Activated naive CD4-positive, alpha-beta T cell treated with anti-CD3 and anti-CD28 coated beads for 36 hours (primary cell): ENCODE measurements around the gene C3orf70. TPM values are rescaled to one million over a fixed set of nuclear protein-coding genes. Genes with fewer than 3 reads are reported as not detected.

Experiments used
- CTCF ChIA-PET: fragments of 350-600 bp; sonication (Branson Sonifier 250); formaldehyde crosslinking; loops from one replicate; lab custom pipeline; 2021; ENCODE audit warnings: antibody characterized with exemption; lab: Charles Lee
- DNase-seq: peaks from one replicate; pipeline ENCODE4 v3.0.0-alpha.2; 2020
- H3K27ac Mint-ChIP-seq: one replicate; pipeline ENCODE4 v1.8.0; 2021; ENCODE audit warnings: mild to moderate bottlenecking, mixed read lengths
- H3K27me3 Mint-ChIP-seq: one replicate; pipeline ENCODE4 v1.8.0; 2021; ENCODE audit warnings: low read depth, mixed read lengths
- H3K36me3 Mint-ChIP-seq: one replicate; pipeline ENCODE4 v1.8.0; 2021; ENCODE audit warnings: low read depth, mixed read lengths
- H3K4me1 Mint-ChIP-seq: one replicate; pipeline ENCODE4 v1.8.0; 2021; ENCODE audit warnings: low read depth, mixed read lengths
- H3K4me3 Mint-ChIP-seq: one replicate; pipeline ENCODE4 v1.8.0; 2021; ENCODE audit warnings: mild to moderate bottlenecking, moderate library complexity, mixed read lengths
- H3K9me3 Mint-ChIP-seq: one replicate; pipeline ENCODE4 v1.8.0; 2021; ENCODE audit warnings: mixed read lengths
- intact Hi-C: fragments of 100-400 bp; cut with micrococcal nuclease; formaldehyde crosslinking; loops from one replicate; pipeline ENCODE4 v1.15.1; 2023
- total RNA-seq, 2 experiments: library from RNA; stranded (reverse); gene quantifications; one replicate each; pipeline ENCODE4 v1.2.3, GENCODE V29; 2021

The C3orf70 gene
- total RNA-seq, 2 experiments from 2014 or later: not detected

- no peak for DNase-seq
- Mint-ChIP-seq H3K27me3 (peaks cover 18% of the 10 kb centered on the region), H3K4me3 (no peak overlapping the region), H3K27ac (no peak overlapping the region), H3K4me1 (no peaks in the 10 kb centered on the region), H3K36me3 (no peaks in the 10 kb centered on the region), H3K9me3 (peaks cover 25% of the 10 kb centered on the region)
- intact Hi-C loops: no loop called here
- CTCF ChIA-PET: no interaction called here
These were observed 49.3 kb downstream of the C3orf70 start for GRCh38 chr3:185103359-185104127.

DNA sequence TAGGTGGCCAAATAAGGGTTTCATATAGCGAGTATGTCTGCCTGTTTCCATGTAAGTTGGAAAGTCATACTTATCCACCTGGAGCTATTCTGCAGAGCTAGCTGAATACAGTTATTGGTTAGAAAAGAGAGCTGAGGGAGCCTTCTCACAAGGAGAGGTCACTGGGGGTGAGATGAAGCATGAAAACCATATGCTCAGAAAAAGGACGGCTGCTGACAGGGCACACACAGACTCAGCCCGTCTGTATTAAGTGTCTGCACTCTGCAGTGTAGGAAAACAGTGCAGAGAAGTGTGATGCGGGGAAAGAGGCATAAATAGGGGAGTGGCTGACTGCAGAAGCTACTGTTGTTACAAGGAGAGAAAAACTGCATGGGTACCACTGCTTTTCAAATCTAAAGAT is 58.2 kb downstream of the C3orf70 start:
- Mint-ChIP-seq H3K36me3 (no peaks in the 10 kb centered on the region), H3K4me3 (no peak overlapping the region), H3K27me3 (peaks cover 24% of the 10 kb centered on the region), H3K27ac (no peak overlapping the region), H3K9me3 (no peaks in the 10 kb centered on the region), H3K4me1 (no peaks in the 10 kb centered on the region)
- CTCF ChIA-PET: no interaction called here
- intact Hi-C loops: no loop called here
- DNase-seq: no peak

DNA sequence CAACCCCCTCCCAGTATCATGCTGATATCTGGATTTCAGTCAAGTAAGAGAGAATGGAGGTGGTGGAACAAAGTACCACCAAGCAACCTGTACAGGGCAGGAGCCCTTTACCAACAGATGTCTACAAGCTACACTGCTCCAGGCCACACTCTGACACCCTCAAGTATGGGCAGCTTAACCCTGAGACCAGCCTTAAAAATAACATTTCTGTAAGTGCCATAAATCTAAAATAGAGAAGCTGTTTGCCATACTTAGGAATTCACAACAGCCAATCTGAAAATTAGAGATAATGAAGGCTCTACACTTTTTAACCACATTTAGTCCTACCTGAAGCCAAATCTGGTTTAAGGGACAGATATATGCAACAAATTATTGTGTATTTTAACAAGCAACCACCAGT is 59.7 kb downstream of the C3orf70 start:
- CTCF ChIA-PET: no interaction called here
- H3K4me3 Mint-ChIP-seq: no peak overlapping the region
- peaks cover 13% of the 10 kb centered on the region for H3K27me3 Mint-ChIP-seq
- H3K27ac Mint-ChIP-seq: no peak overlapping the region
- H3K9me3 Mint-ChIP-seq: no peaks in the 10 kb centered on the region
- intact Hi-C loops: no loop called here
- H3K4me1 Mint-ChIP-seq: no peaks in the 10 kb centered on the region
- no peaks in the 10 kb centered on the region for H3K36me3 Mint-ChIP-seq
- no peak for DNase-seq

- no peak overlapping the region for H3K4me3 Mint-ChIP-seq
- no peaks in the 10 kb centered on the region for H3K9me3 Mint-ChIP-seq
- H3K4me1 Mint-ChIP-seq: no peaks in the 10 kb centered on the region
- no peaks in the 10 kb centered on the region for H3K36me3 Mint-ChIP-seq
- intact Hi-C loops: no loop called here
- H3K27me3 Mint-ChIP-seq: no peaks in the 10 kb centered on the region
- DNase-seq: no peak
- CTCF ChIA-PET: interaction anchor here (1.0 kb wide), 2 partner anchors 8 to 79 kb away, joined by 3 to 5 read pairs; no protein-coding TSS in a partner anchor
- no peak overlapping the region for H3K27ac Mint-ChIP-seq
These were observed 62.0 kb downstream of the C3orf70 start for GRCh38 chr3:185090811-185091210.

GRCh38 chr3:185089751-185090150 is 63.1 kb downstream of the C3orf70 start:
- Mint-ChIP-seq H3K9me3 (no peaks in the 10 kb centered on the region), H3K27ac (no peak overlapping the region), H3K4me3 (no peak overlapping the region), H3K27me3 (peaks cover 1% of the 10 kb centered on the region), H3K36me3 (no peaks in the 10 kb centered on the region), H3K4me1 (no peaks in the 10 kb centered on the region)
- intact Hi-C loops: no loop called here
- no peak for DNase-seq
- CTCF ChIA-PET: interaction anchor here (1.0 kb wide), 1 partner anchor 80 kb away, joined by 5 read pairs; no protein-coding TSS in a partner anchor

GRCh38 chr3:185089343-185089742 is 63.5 kb downstream of the C3orf70 start:
- CTCF ChIA-PET: no interaction called here
- Mint-ChIP-seq H3K36me3 (no peaks in the 10 kb centered on the region), H3K27me3 (peaks cover 3% of the 10 kb centered on the region), H3K9me3 (no peaks in the 10 kb centered on the region), H3K27ac (no peak overlapping the region), H3K4me1 (no peaks in the 10 kb centered on the region), H3K4me3 (no peak overlapping the region)
- DNase-seq: no peak
- intact Hi-C loops: no loop called here

DNA sequence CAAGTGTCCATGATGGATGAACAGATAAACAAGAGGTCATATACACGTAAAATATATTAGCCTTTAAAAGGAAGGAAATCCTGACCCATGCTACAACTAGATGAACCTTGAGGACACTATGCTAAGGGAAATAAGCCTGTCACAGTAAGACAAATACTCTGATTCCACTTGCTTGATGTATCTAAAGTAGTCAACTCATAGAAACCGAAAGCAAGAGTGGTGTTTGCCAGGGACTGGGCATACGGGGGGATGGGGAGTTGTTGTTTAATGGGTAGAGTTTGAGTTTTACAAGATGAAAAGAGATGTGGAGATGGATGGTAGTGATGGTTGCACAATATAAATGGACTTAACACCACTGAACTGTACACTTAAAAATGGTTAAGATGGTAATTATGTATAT is 65.4 kb downstream of the C3orf70 start:
- Mint-ChIP-seq H3K4me3 (no peak overlapping the region), H3K4me1 (no peaks in the 10 kb centered on the region), H3K27ac (no peak overlapping the region), H3K36me3 (no peaks in the 10 kb centered on the region), H3K9me3 (no peaks in the 10 kb centered on the region), H3K27me3 (peaks cover 3% of the 10 kb centered on the region)
- CTCF ChIA-PET: no interaction called here
- intact Hi-C loops: no loop called here
- DNase-seq: no peak

GRCh38 chr3:185084901-185085300 is 68.0 kb downstream of the C3orf70 start:
- intact Hi-C loops: no loop called here
- CTCF ChIA-PET: no interaction called here
- Mint-ChIP-seq H3K27me3 (peaks cover 3% of the 10 kb centered on the region), H3K4me1 (no peaks in the 10 kb centered on the region), H3K9me3 (no peaks in the 10 kb centered on the region), H3K27ac (no peak overlapping the region), H3K36me3 (no peaks in the 10 kb centered on the region), H3K4me3 (no peak overlapping the region)
- DNase-seq: no peak

DNA sequence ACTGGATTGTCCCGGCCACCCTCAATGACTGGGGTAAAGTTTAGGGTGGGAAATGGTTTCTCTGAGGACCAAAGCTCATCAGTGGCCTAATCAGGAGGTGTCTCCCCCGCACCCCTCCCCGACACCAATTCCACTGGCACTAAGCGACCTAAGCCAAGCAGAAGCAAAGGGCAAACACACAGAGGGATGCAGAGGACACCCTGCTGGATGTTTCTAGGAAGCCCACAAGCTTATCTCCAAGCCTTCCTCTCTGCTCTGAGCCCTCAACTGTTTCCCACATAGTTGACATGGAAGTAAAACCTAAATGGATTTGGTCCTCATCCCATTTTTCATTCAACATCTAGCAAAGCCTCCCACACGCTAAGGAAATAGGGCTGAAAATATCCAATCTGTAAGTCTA is 68.5 kb downstream of the C3orf70 start:
- H3K4me1 Mint-ChIP-seq: no peaks in the 10 kb centered on the region
- peaks cover 3% of the 10 kb centered on the region for H3K27me3 Mint-ChIP-seq
- no peak for DNase-seq
- intact Hi-C loops: no loop called here
- no peak overlapping the region for H3K4me3 Mint-ChIP-seq
- CTCF ChIA-PET: no interaction called here
- H3K27ac Mint-ChIP-seq: no peak overlapping the region
- H3K9me3 Mint-ChIP-seq: no peaks in the 10 kb centered on the region
- H3K36me3 Mint-ChIP-seq: no peaks in the 10 kb centered on the region

DNA sequence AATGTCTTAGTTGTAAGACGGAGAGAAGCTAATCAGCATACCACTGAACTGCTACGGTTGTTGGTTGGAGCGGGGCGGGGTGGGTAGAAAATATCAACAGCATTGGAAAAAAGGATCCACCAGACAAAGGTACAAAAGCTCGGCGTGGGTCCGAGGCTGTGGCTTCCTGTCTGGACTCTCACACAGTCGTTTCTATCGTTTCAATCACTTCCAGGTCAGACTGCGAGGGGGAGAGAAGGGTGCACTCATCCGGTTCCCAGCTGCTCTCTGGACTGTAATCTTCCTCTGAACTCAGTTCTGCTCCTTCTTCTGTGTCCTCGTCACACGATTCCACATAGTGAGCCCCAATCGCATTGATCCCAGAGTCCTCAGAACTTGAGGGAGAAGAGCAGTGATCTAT is 70.0 kb downstream of the C3orf70 start:
- peaks cover 3% of the 10 kb centered on the region for H3K27me3 Mint-ChIP-seq
- H3K27ac Mint-ChIP-seq: no peak overlapping the region
- intact Hi-C loops: no loop called here
- CTCF ChIA-PET: no interaction called here
- no peak for DNase-seq
- no peaks in the 10 kb centered on the region for H3K9me3 Mint-ChIP-seq
- no peaks in the 10 kb centered on the region for H3K4me1 Mint-ChIP-seq
- H3K36me3 Mint-ChIP-seq: no peaks in the 10 kb centered on the region
- H3K4me3 Mint-ChIP-seq: no peak overlapping the region

DNA sequence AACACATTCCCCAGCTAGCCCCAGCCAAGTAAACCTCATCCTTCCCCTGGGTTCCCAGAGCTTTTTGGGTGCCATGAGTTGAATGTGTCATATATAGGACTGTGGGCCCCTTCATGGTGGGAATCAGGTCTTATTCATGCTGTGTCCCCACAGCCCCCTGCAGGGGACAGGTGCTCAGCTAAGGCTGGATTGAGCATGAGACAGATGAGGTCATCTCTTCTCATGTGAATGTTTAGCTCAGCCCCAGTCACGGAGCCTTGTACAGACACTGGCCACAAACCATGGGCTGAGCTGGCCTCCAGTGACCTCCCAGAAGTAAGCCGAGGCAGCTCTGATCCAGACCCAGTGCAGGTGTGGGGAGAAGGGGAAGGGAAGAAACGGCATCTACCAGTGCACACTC is 70.7 kb downstream of the C3orf70 start:
- CTCF ChIA-PET: interaction anchor here (0.7 kb wide), 1 partner anchor 96 kb away, joined by 3 read pairs; no protein-coding TSS in a partner anchor
- Mint-ChIP-seq H3K4me3 (no peak overlapping the region), H3K4me1 (no peaks in the 10 kb centered on the region), H3K27ac (no peak overlapping the region), H3K9me3 (no peaks in the 10 kb centered on the region), H3K27me3 (peaks cover 4% of the 10 kb centered on the region), H3K36me3 (no peaks in the 10 kb centered on the region)
- no peak for DNase-seq
- intact Hi-C loops: no loop called here

- Mint-ChIP-seq H3K4me3 (no peak overlapping the region), H3K4me1 (no peaks in the 10 kb centered on the region), H3K27me3 (peaks cover 5% of the 10 kb centered on the region), H3K27ac (no peak overlapping the region), H3K36me3 (no peaks in the 10 kb centered on the region), H3K9me3 (no peaks in the 10 kb centered on the region)
- intact Hi-C loops: no loop called here
- no peak for DNase-seq
- CTCF ChIA-PET: interaction anchor here (0.6 to 0.7 kb wide), 2 partner anchors 11 to 96 kb away, joined by 3 read pairs; no protein-coding TSS in a partner anchor
These were observed 71.3 kb downstream of the C3orf70 start for GRCh38 chr3:185081521-185081920.

DNA sequence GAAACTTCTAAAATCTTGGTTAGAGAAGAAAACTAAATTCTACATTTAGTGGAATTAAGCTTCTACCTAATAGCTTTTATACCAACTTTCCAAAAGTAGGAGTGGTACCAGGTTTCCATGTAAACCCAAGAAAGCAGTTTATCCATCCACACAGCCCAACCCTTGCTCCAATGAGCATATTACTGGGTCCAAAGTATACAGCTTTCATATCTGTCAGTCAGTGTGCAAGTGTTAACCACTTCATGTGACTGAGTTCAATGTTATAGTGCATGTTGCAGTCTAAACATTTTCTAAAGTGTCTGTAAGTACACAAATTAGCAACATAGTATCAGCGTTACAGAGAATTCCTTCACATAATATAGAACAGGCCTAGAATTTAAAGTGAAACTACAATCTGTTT is 73.2 kb downstream of the C3orf70 start:
- CTCF ChIA-PET: no interaction called here
- DNase-seq: no peak
- H3K27me3 Mint-ChIP-seq: peaks cover 6% of the 10 kb centered on the region

More for the DNA sequence above, 73.2 kb downstream of the C3orf70 start:
- Mint-ChIP-seq H3K9me3 (no peaks in the 10 kb centered on the region), H3K4me3 (no peak overlapping the region), H3K27ac (no peak overlapping the region), H3K4me1 (no peaks in the 10 kb centered on the region), H3K36me3 (no peaks in the 10 kb centered on the region)
- intact Hi-C loops: no loop called here
